ENCODE measurements around the gene CTNND1. TPM values are rescaled to one million over a fixed set of nuclear protein-coding genes. Genes with fewer than 3 reads are reported as not detected.

Gene CTNND1
- total and polyA plus RNA-seq, 4 donors = 113 to 149 (median 131) TPM

GRCh38 chr11:57787006-57787604 is 25.5 kb downstream of the CTNND1 start:
- Histone ChIP-seq H3K27me3 (ENCODE audit: control insufficient read depth, insufficient read depth, low read length) (no peaks in the 10 kb centered on the region), H3K9me3 (ENCODE audit: control insufficient read depth, insufficient read depth, low read length) (no peaks in the 10 kb centered on the region), H3K4me3 (ENCODE audit: low read depth, low read length) (no peak overlapping the region), H3K27ac (ENCODE audit: low read depth, low read length) (no peak overlapping the region), H3K4me1 (ENCODE audit: control insufficient read depth, insufficient read depth, low read length) (peaks cover 11% of the 10 kb centered on the region), H3K36me3 (ENCODE audit: control insufficient read depth, insufficient read depth, low read length) (peaks cover 19% of the 10 kb centered on the region)
- no peak for DNase-seq (ENCODE audit: low read depth in 4 of 6, low spot score in 6 of 6)
- no CpG with 5 or more reads among the region's 4 CpGs for WGBS (ENCODE audit: insufficient coverage)

DNA sequence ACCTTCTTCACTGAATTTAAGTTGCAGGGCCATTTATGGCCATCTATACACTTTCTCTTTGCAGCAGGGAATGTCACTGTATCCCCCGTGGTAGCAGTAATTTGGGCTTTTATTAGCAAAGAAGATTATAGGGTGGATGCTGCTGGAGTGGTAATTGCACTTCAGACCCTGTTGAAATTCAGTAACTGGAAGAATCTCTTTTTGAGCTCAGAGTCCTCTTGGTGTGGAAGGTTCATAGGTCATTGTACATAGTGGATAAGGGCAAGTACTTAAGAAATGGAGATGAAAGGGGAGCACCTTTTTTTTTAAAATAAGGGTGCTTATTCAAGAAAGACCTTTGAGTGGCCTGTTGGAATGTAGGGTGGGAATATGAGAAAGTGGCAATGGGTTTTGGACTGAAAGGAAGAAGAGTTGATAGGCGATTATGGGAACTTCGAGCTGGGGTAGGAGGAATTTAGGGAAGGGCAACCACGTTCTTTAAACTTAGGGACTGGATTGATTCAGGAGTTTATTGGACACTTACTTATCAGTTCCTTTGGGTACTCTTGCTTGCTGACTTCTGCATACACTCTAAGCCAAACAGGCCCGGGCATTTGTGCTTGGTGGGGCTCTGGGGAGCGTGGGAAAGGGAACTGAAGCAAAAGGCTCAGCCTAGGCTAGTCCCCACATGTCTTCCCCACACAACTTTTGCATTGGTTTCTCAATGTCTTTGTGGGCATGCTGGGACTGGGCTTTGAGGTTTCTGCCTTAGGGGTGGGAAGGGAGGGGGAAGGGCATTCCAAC is 26.5 kb downstream of the CTNND1 start:
- Histone ChIP-seq H3K9me3 (ENCODE audit: control insufficient read depth, insufficient read depth, low read length) (no peaks in the 10 kb centered on the region), H3K4me3 (ENCODE audit: low read depth, low read length) (no peak overlapping the region), H3K36me3 (ENCODE audit: control insufficient read depth, insufficient read depth, low read length) (peaks cover 23% of the 10 kb centered on the region), H3K27me3 (ENCODE audit: control insufficient read depth, insufficient read depth, low read length) (no peaks in the 10 kb centered on the region), H3K4me1 (ENCODE audit: control insufficient read depth, insufficient read depth, low read length) (peaks cover 11% of the 10 kb centered on the region), H3K27ac (ENCODE audit: low read depth, low read length) (no peak overlapping the region)
- WGBS (ENCODE audit: insufficient coverage) = 65% methylated on average over 4 of the region's 6 CpGs
- DNase-seq (ENCODE audit: low read depth in 4 of 6, low spot score in 6 of 6) = no peak

DNA sequence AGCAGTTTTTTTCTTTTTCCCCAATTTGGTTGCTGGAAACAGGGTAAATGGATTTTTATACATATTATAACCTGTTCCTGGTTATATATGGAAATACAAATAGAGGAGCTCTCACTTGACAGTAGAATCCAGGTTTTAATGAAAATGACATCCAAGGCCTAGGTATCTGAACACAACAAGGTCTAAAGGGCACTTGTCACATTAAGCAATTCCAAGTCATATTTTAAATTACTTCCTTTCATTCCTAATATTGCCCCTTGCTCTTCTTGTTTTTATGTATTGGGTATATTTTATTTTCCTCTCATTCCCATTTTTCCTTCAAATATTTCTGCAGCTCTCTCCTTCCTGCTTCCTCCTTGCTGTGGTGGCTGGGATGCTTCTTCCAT is 27.1 kb downstream of the CTNND1 start:
- no peak for DNase-seq (ENCODE audit: low read depth in 4 of 6, low spot score in 6 of 6)
- Histone ChIP-seq H3K4me1 (ENCODE audit: control insufficient read depth, insufficient read depth, low read length) (peaks cover 11% of the 10 kb centered on the region), H3K4me3 (ENCODE audit: low read depth, low read length) (no peak overlapping the region), H3K27ac (ENCODE audit: low read depth, low read length) (no peak overlapping the region), H3K27me3 (ENCODE audit: control insufficient read depth, insufficient read depth, low read length) (no peaks in the 10 kb centered on the region), H3K9me3 (ENCODE audit: control insufficient read depth, insufficient read depth, low read length) (no peaks in the 10 kb centered on the region), H3K36me3 (ENCODE audit: control insufficient read depth, insufficient read depth, low read length) (peaks cover 25% of the 10 kb centered on the region)

DNA sequence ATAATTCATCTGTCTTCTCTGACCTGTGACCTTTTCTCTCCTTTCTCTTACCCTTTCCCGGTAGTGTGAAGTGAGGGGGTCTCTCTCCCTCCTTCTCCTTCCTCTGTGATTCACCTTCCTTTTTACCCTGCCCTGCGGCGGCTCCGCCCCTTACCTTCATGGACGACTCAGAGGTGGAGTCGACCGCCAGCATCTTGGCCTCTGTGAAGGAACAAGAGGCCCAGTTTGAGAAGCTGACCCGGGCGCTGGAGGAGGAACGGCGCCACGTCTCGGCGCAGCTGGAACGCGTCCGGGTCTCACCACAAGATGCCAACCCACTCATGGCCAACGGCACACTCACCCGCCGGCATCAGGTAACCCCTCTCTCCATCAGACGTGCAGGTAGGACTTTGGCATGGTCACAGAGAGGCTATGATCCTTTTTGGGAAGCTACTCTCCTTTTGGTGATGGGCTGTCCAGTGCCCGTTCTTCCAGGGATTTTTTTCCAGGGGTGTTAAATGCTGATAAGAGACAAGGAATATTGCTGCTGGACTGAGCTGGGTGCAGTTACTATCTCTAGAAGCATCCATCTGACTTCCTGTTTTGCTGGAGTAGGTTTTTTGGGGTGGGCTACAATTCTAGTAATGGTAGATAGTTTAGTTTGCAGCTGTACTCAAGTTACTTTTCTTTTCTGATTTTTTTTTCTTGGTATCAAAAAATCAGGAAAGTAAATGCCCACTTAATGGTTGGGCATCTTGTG is 29.9 kb downstream of the CTNND1 start:
- peaks cover 48% of the 10 kb centered on the region for H3K36me3 ChIP-seq (ENCODE audit: control insufficient read depth, insufficient read depth, low read length)
- 95% methylated on average over 17 of the region's 22 CpGs for WGBS (ENCODE audit: insufficient coverage)
- no peaks in the 10 kb centered on the region for H3K9me3 ChIP-seq (ENCODE audit: control insufficient read depth, insufficient read depth, low read length)
- no peak for DNase-seq (ENCODE audit: low read depth in 4 of 6, low spot score in 6 of 6)
- no peaks in the 10 kb centered on the region for H3K27me3 ChIP-seq (ENCODE audit: control insufficient read depth, insufficient read depth, low read length)
- H3K4me3 ChIP-seq (ENCODE audit: low read depth, low read length) = no peak overlapping the region
- H3K27ac ChIP-seq (ENCODE audit: low read depth, low read length) = no peak overlapping the region
- peaks cover 7% of the 10 kb centered on the region for H3K4me1 ChIP-seq (ENCODE audit: control insufficient read depth, insufficient read depth, low read length)

DNA sequence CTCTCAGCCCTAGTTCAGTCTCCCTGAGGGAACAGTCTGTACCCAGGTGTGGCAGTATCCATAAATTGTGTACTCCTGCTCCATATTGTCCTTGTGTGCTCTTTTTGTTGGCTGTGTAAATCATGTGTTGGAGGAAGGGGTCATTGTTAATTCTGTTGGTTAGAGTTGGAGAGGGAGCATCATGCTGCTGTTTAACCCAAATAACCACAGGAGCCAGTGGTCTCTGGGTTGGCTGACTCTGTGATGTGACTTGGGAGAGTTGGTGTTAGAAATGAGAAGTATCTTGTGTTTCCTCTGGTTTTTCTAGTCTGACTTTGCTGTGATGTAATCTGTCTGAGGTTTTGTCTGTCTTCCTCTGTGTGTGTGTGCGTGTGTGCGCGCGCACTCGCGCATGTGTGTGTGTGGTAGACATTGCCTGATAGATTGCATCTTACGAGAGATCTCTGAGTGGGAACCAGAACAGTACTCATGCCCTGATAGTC is 30.5 kb downstream of the CTNND1 start:
- peak in 1 of 6 donors; percentile 29 for DNase-seq (ENCODE audit: low read depth in 4 of 6, low spot score in 6 of 6)
- Histone ChIP-seq H3K36me3 (ENCODE audit: control insufficient read depth, insufficient read depth, low read length) (peaks cover 53% of the 10 kb centered on the region), H3K27ac (ENCODE audit: low read depth, low read length) (no peak overlapping the region), H3K27me3 (ENCODE audit: control insufficient read depth, insufficient read depth, low read length) (no peaks in the 10 kb centered on the region), H3K4me1 (ENCODE audit: control insufficient read depth, insufficient read depth, low read length) (peaks cover 7% of the 10 kb centered on the region), H3K9me3 (ENCODE audit: control insufficient read depth, insufficient read depth, low read length) (no peaks in the 10 kb centered on the region), H3K4me3 (ENCODE audit: low read depth, low read length) (no peak overlapping the region)
- 100% methylated on average over 1 of the region's 7 CpGs for WGBS (ENCODE audit: insufficient coverage)

- Histone ChIP-seq H3K27ac (ENCODE audit: low read depth, low read length) (no peak overlapping the region), H3K4me3 (ENCODE audit: low read depth, low read length) (no peak overlapping the region), H3K27me3 (ENCODE audit: control insufficient read depth, insufficient read depth, low read length) (no peaks in the 10 kb centered on the region), H3K36me3 (ENCODE audit: control insufficient read depth, insufficient read depth, low read length) (peaks cover 58% of the 10 kb centered on the region), H3K4me1 (ENCODE audit: control insufficient read depth, insufficient read depth, low read length) (peaks cover 7% of the 10 kb centered on the region), H3K9me3 (ENCODE audit: control insufficient read depth, insufficient read depth, low read length) (no peaks in the 10 kb centered on the region)
- DNase-seq (ENCODE audit: low read depth in 4 of 6, low spot score in 6 of 6) = no peak
Observed at GRCh38 chr11:57792870-57793269, 31.3 kb downstream of the CTNND1 start.

- 40% methylated on average over 1 of the region's 8 CpGs for WGBS (ENCODE audit: insufficient coverage)
- H3K9me3 ChIP-seq (ENCODE audit: control insufficient read depth, insufficient read depth, low read length) = no peaks in the 10 kb centered on the region
- DNase-seq (ENCODE audit: low read depth in 4 of 6, low spot score in 6 of 6) = no peak
- H3K27ac ChIP-seq (ENCODE audit: low read depth, low read length) = peak overlapping the region; percentile 40
- H3K36me3 ChIP-seq (ENCODE audit: control insufficient read depth, insufficient read depth, low read length) = peaks cover 62% of the 10 kb centered on the region
- peaks cover 4% of the 10 kb centered on the region for H3K4me1 ChIP-seq (ENCODE audit: control insufficient read depth, insufficient read depth, low read length)
- H3K4me3 ChIP-seq (ENCODE audit: low read depth, low read length) = no peak overlapping the region
- H3K27me3 ChIP-seq (ENCODE audit: control insufficient read depth, insufficient read depth, low read length) = no peaks in the 10 kb centered on the region
Observed at GRCh38 chr11:57793351-57794115, 31.9 kb downstream of the CTNND1 start.

- no peak for DNase-seq (ENCODE audit: low read depth in 4 of 6, low spot score in 6 of 6)
- H3K4me1 ChIP-seq (ENCODE audit: control insufficient read depth, insufficient read depth, low read length) = peaks cover 4% of the 10 kb centered on the region
- whole genome bisulfite sequencing (ENCODE audit: insufficient coverage) = no CpG with 5 or more reads among the region's 1 CpG
- H3K9me3 ChIP-seq (ENCODE audit: control insufficient read depth, insufficient read depth, low read length) = no peaks in the 10 kb centered on the region
- H3K27me3 ChIP-seq (ENCODE audit: control insufficient read depth, insufficient read depth, low read length) = no peaks in the 10 kb centered on the region
- peaks cover 46% of the 10 kb centered on the region for H3K36me3 ChIP-seq (ENCODE audit: control insufficient read depth, insufficient read depth, low read length)
- H3K27ac ChIP-seq (ENCODE audit: low read depth, low read length) = no peak overlapping the region
- no peak overlapping the region for H3K4me3 ChIP-seq (ENCODE audit: low read depth, low read length)
Observed at GRCh38 chr11:57798905-57799559, 37.4 kb downstream of the CTNND1 start.

Data from spinal cord (tissue), 10 donors.